ENCODE measurements around the gene DGKI.

DNA sequence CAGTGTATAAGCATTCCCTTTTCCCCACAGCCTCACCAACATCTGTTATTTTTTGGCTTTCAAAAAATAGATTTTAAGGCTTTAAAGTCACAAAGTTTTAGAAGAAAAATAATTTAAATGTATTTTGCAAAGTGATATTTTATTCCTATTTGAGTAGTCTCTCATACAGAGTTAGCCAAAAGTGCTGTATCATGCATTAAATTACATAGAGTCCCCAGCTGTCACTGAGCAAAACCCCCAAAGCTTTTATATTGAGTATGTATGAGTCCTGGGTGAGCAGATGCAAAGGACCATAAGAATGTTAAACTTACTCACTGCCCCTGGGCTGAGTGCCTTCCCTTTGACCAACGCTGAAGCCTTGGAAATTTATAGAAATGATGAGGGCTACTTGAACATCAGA is 432.9 kb downstream of the DGKI start:
- TF ChIP-seq CTCF (IDR thresholded peaks at IDR 0.05) (no peak), NR3C1 (CRISPR knock-in tag; conservative IDR thresholded peaks at IDR 0.05; ENCODE audit: low read depth) (no peak), NFE2L1 (CRISPR knock-in tag; IDR thresholded peaks at IDR 0.05) (no peak), ZNF423 (CRISPR knock-in tag; IDR thresholded peaks at IDR 0.05) (no peak), NFYB (CRISPR knock-in tag; conservative IDR thresholded peaks at IDR 0.05; ENCODE audit: low read depth) (no peak), TCF7 (CRISPR knock-in tag; IDR thresholded peaks at IDR 0.05; ENCODE audit: low read depth) (no peak), ZBTB43 (CRISPR knock-in tag; IDR thresholded peaks at IDR 0.05) (no peak), ATF1 (CRISPR knock-in tag; IDR thresholded peaks at IDR 0.05) (no peak), ATF2 (CRISPR knock-in tag; IDR thresholded peaks at IDR 0.05; ENCODE audit: borderline replicate concordance, low read depth) (no peak), MAX (CRISPR knock-in tag; IDR thresholded peaks at IDR 0.05) (no peak), TEAD1 (CRISPR knock-in tag; IDR thresholded peaks at IDR 0.05) (no peak)
- TF ChIP-seq, protein P1, sequence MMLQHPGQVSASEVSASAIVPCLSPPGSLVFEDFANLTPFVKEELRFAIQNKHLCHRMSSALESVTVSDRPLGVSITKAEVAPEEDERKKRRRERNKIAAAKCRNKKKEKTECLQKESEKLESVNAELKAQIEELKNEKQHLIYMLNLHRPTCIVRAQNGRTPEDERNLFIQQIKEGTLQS (CRISPR knock-in tag; conservative IDR thresholded peaks at IDR 0.05) = no peak
- TF ChIP-seq, protein P2, sequence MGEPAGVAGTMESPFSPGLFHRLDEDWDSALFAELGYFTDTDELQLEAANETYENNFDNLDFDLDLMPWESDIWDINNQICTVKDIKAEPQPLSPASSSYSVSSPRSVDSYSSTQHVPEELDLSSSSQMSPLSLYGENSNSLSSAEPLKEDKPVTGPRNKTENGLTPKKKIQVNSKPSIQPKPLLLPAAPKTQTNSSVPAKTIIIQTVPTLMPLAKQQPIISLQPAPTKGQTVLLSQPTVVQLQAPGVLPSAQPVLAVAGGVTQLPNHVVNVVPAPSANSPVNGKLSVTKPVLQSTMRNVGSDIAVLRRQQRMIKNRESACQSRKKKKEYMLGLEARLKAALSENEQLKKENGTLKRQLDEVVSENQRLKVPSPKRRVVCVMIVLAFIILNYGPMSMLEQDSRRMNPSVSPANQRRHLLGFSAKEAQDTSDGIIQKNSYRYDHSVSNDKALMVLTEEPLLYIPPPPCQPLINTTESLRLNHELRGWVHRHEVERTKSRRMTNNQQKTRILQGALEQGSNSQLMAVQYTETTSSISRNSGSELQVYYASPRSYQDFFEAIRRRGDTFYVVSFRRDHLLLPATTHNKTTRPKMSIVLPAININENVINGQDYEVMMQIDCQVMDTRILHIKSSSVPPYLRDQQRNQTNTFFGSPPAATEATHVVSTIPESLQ (CRISPR knock-in tag; IDR thresholded peaks at IDR 0.05) = no peak
